Cortex of kidney (tissue), 1 donor: Measurements from ENCODE around the gene TAF1B.
"Not testable (repeated sequence)": the region's sequence is repeated elsewhere in the genome, so short reads cannot be mapped to it uniquely, and the experiment has no call there.

Experiments used
- DNase-seq: peaks from one replicate; lab custom pipeline; 2025; lab: John Stamatoyannopoulos, UW

Gene TAF1B

DNA sequence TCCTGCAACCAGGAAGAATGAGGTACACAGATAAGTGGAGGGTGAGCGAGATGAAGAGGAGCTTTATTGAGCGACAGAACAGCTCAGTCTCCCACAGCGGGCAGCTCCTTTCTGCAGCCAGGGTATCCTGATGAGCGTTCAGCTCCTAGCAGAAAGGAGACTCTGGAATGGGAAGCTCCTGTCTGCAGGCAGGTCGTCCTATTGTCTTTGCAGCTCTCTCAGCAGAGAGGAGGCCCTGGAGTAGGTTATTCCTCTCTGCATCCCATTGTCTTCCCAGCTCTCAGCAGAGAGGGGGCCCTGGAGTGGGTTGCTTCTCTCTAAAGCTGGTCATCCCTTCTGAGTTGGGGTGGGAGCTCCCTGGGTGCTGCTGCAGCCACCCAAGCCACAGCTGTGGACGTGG is 41.2 kb downstream of the TAF1B start:
- DNase-seq: no peak

DNA sequence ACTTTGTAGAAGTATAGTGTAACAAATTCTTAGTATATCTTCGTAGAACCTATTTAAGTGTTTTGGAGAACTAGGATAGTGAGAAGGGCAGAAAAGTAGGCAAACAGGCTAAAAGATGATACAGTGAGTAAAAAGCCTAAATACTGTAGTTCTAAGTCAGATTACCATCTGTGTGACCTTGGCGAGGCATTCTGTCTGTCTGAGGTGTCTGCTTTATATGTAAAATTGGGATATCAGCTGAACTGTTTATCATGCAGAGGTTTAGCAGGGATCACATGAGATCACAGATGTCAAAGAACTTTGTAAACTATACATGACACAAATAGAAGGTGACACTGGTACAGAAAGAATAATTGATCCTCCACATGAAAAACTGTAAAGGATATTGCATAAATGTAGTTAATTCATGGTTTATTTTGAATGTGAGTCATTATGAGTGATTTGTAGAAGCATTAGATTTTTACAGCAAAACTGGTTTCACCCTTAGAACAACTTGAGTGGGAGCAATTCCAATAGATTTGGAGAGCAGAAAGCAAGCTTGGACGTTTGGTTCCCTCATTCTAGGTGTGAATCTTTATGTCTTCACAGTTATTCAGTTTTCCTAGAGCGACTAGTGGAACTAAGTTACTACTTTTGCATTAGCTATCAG is 41.9 kb downstream of the TAF1B start:
- no peak for DNase-seq

DNA sequence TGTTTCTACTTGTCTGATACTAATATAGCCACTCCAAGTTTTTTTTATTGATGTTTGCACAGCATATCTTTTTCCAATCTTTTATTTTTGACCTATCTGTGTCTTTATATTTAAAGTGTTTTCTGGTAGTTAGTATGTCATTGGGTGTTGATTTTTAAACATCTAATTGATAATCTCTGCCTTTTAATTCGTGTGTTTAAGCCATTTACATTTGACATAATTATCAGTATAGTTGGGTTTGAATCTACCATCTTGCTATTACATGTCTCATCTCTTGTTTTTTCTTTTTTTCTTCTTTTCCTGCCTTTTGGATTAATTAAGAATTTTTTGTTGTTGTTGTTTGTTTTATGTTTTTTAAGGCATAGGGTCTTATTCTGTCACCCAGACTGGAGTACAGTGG is 44.2 kb downstream of the TAF1B start:
- DNase-seq: no peak

GRCh38 chr2:9889812-9890261 is 46.6 kb downstream of the TAF1B start:
- no peak for DNase-seq

GRCh38 chr2:9892236-9892635 is 49.0 kb downstream of the TAF1B start:
- DNase-seq: no peak

- no peak for DNase-seq
Measured at GRCh38 chr2:9895669-9896590, 52.7 kb downstream of the TAF1B start.

DNA sequence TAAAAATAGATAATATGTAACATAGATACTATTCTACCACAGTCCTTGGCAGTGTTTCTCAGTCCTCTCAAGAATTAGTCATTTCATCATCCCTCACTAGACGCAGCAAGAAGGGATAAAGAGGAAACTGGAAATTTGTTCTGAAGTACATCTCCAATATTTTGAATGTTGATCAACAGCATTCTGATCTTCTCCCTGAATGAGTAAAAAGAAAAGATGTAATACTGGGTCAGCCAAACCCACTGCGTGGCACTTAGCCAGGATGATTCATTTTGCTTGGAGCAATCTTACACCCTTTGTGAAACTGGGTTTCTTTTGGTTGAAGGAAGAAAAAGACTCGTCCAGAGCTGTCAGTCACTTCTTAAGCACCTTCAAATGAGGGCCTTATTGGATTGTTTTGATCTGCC is 54.1 kb downstream of the TAF1B start:
- DNase-seq: no peak

DNA sequence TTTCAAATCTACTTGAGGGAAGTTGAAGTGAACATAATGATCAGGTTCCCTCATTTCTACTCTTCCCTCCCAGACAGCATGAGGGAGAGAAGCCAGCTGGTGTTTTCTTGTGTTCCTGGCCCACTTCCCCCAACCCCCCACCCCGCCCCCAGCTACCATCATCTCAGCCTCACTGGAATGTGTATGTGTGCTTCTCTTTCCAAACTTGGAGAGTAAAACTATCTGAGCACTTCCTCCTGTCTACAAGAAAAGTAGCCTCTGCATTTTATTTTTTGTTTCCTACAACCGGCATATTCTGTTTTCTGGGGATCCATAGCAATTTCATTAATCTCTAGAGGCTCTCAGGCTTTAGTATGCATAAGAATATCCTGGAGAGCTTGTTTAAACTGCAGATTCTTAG is 54.6 kb downstream of the TAF1B start:
- no peak for DNase-seq

DNA sequence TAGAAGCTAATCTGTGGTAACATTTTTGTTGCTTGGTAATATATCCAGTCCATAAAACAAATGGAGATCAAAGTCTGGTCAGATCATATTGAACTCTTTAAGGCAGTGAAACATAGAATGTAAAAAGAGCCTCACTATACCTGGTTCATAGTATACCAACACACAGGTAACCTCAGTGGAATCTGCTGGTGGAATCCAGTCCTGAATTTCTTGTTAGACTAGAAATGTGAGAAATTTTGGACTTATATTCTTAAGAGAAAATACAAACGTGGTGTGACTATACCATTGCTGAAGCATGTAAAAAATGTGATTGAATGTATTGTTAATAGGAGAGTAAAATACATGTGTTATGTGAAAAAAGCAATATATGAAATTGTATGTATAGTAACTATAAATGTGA is 62.1 kb downstream of the TAF1B start:
- DNase-seq: no peak

- no peak for DNase-seq
Measured at GRCh38 chr2:9907402-9907801, 64.1 kb downstream of the TAF1B start.

- DNase-seq: no peak
Measured at GRCh38 chr2:9908639-9909038, 65.4 kb downstream of the TAF1B start.

DNA sequence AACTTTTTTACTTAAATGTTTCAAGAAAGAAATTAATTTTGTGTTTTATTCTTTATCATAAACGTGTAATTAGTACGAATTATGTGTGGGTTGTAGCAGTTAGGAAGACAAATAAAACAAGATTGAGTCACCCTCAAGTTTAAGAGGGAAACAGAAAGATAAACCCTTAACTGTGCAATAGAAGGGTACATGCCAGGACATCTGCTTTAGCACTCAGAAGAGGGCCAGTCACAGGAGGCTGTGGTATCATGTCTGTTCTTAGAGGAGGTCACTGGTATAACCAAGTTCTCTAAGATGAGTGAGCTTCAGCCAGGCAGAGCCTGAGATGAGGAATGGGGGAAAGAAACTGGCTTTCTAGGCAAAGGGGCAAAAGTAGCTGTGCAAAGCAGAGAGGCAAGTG is 65.8 kb downstream of the TAF1B start:
- DNase-seq: no peak

DNA sequence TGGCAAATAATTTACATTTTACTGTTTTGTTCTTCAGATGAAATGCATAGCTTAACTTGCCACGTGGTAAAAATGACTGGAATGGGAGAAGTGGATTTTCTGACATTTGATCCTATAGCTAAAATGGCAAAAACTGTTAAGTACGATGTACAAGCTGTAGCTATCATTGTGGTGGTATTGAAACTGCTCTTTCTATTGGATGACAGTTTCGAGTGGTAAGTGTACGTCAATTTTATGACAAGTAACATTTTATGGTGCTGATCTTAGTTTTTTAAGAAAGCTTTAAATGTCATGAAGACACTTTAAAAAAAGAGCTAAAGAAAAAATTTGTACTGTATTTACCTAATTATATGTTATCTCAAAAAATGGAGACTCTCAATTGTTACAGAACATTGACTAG is 67.4 kb downstream of the TAF1B start:
- no peak for DNase-seq

DNA sequence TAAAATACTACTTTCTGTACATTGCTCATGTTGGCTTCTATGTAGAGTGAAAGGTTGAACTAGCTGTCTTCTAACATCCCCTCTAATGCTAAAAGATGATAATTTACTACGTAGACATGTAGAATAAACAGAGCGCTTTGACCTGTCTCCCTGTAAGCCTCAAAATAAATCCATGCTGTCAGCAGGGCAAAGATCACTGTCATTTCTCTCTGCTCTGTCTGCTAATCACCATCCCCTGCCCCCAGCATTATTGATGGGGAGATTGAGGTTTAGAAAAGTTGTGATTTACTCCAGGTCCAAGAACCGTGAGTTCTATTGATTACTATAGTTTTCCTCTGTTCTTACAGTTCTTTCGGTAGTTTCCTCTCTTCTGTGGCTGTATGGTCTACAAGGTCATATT is 69.2 kb downstream of the TAF1B start:
- DNase-seq: no peak

- DNase-seq: no peak
Measured at GRCh38 chr2:9914384-9915065, 71.3 kb downstream of the TAF1B start.

- no peak for DNase-seq
Measured at GRCh38 chr2:9918275-9918674, 75.0 kb downstream of the TAF1B start.

- no peak for DNase-seq
Measured at GRCh38 chr2:9919512-9919911, 76.2 kb downstream of the TAF1B start.

DNA sequence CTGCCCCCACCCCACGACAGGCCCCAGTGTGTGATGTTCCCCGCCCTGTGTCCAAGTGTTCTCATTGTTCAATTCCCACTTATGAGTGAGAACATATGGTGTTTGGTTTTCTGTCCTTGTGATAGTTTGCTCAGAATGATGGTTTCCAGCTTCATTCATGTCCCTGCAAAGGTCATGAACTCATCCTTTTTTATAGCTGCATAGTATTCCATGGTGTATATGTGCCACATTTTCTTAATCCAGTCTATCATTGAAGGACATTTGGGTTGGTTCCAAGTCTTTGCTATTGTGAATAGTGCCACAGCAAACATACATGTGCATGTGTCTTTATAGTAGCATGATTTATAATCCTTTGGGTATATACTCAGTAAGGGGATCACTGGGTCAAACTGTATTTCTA is 83.7 kb downstream of the TAF1B start:
- not testable (repeated sequence) for DNase-seq

GRCh38 chr2:9937258-9937657 is 94.0 kb downstream of the TAF1B start:
- DNase-seq: no peak

- DNase-seq: no peak
Measured at GRCh38 chr2:9937968-9938367, 94.7 kb downstream of the TAF1B start.

- no peak for DNase-seq
Measured at GRCh38 chr2:9939587-9940485, 96.6 kb downstream of the TAF1B start.
